GOT3 (cell line): ENCODE data around the gene VPS18.
"Not testable (repeated sequence)": the region's sequence is repeated elsewhere in the genome, so short reads cannot be mapped to it uniquely, and the experiment has no call there.

Experiments
- DNase-seq: peaks from one replicate; lab custom pipeline; 2025; ENCODE audit warnings: mixed read lengths; lab: John Stamatoyannopoulos, UW

The VPS18 gene, protein sequence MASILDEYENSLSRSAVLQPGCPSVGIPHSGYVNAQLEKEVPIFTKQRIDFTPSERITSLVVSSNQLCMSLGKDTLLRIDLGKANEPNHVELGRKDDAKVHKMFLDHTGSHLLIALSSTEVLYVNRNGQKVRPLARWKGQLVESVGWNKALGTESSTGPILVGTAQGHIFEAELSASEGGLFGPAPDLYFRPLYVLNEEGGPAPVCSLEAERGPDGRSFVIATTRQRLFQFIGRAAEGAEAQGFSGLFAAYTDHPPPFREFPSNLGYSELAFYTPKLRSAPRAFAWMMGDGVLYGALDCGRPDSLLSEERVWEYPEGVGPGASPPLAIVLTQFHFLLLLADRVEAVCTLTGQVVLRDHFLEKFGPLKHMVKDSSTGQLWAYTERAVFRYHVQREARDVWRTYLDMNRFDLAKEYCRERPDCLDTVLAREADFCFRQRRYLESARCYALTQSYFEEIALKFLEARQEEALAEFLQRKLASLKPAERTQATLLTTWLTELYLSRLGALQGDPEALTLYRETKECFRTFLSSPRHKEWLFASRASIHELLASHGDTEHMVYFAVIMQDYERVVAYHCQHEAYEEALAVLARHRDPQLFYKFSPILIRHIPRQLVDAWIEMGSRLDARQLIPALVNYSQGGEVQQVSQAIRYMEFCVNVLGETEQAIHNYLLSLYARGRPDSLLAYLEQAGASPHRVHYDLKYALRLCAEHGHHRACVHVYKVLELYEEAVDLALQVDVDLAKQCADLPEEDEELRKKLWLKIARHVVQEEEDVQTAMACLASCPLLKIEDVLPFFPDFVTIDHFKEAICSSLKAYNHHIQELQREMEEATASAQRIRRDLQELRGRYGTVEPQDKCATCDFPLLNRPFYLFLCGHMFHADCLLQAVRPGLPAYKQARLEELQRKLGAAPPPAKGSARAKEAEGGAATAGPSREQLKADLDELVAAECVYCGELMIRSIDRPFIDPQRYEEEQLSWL

GRCh38 chr15:40893733-40894680 lies at the start of gene VPS18:
VPS18 (plus strand) TSS chr15:40894450; CDS start chr15:40894769, 319 bp downstream.
- peak; percentile 92 for DNase-seq

DNA sequence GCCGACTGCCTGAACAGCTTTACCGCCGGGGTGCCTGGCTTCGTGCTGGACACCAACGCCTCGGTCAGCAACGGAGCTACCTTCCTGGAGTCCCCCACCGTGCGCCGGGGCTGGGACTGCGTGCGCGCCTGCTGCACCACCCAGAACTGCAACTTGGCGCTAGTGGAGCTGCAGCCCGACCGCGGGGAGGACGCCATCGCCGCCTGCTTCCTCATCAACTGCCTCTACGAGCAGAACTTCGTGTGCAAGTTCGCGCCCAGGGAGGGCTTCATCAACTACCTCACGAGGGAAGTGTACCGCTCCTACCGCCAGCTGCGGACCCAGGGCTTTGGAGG lies 49.6 kb upstream of the VPS18 start:
- no peak for DNase-seq

DNA sequence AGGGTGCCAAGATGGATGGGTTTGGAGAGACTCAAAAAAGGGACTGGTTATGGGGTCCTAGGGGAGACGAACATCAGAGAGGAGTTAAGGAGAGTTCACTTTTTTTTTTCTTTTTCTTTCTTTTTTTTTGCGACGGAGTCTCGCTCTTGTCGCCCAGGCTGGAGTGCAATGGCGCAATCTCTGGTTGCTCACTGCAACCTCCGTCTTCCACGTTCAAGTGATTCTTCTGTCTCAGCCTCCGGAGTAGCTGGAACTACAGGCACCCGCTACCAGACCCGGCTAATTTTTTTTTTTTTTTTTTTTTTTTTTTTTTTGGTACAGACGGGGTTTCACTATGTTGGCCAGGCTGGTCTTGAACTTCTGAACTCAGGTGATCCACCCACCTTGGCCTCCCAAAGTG lies 49.2 kb upstream of the VPS18 start:
- no peak for DNase-seq

GRCh38 chr15:40845511-40846284 lies 48.6 kb upstream of the VPS18 start:
- no peak for DNase-seq

- no peak for DNase-seq
Observed at GRCh38 chr15:40846841-40847222, 47.4 kb upstream of the VPS18 start.

DNA sequence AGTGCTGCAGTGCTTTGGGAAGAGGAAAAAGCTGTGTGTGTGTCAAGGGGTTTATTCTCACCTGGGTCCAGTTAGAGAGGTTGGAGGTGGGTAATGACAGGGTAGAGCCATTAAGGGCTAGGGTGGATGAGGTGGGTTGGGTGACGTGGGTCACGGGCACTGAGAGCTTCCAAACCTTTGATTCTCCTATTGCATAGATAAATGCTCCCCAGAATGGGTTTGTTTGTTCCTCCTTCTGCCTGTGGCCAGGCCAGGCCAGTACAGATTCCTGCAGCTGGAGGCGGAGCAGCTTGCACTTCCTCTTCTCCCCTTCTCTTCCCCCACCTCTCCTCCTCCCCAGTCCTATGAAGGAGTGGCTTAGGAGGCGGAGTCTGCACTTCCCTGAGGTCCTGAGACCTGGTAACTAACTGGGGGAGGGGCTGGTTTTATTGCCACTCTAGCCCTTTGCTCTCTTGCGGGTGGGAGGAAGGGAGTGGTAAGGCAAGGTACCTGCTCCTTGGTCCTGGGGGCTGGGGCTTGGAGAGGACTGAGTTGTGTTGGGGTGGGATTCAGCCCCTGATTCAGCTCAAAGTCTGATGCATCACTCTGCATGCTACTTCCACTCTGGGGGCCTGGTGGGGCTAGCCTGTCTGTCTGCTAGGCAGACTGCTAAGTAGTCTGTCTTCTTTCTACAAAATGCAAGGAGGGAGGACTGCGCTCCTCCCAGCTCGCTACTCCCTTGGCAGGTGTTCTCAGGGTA lies 46.9 kb upstream of the VPS18 start:
- no peak for DNase-seq

- DNase-seq: no peak
Observed at GRCh38 chr15:40850576-40851112, 43.6 kb upstream of the VPS18 start.

DNA sequence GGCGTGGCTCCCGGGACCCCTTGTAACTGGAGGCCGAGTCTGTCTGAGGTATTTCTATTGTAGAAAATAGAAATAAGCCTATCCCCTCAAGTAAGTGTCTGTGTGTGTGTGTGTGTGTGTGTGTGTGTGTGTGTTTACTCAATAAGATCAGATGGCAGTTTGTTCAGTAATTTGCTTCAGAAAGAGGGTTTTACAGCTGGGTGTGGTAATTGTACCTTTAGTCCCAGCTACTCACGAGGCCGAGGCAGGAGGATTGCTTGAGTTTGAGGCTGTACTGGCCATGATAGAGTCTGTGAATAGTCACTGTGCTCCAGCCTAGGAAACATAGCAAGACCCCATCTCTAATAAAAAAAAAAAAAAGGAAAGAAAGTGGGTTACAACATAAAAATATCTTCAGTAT lies 41.7 kb upstream of the VPS18 start:
- no peak for DNase-seq

- no peak for DNase-seq
Observed at GRCh38 chr15:40853241-40853890, 40.9 kb upstream of the VPS18 start.

GRCh38 chr15:40854161-40854560 lies 40.1 kb upstream of the VPS18 start:
- no peak for DNase-seq

DNA sequence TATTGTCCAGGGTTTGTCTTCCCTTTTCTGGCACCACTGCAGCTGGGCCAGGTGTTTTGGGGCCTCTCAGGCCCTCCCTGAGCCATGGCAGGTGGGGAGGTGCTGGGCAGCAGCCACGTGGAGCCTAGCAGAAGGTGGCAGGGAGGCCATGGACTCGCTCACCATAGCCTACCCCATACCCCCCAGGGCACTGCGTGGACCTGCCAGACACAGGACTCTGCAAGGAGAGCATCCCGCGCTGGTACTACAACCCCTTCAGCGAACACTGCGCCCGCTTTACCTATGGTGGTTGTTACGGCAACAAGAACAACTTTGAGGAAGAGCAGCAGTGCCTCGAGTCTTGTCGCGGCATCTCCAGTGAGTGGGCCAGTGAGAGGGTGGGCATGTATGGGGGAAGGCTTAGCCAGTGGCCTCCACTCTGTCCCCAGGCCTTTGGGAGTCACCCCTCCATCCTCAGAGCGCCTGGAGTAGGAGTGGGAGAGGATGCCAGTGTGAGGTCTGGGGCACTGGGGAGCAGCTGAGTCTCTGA lies 38.5 kb upstream of the VPS18 start:
- DNase-seq: no peak

GRCh38 chr15:40856746-40857145 lies 37.5 kb upstream of the VPS18 start:
- DNase-seq: no peak

GRCh38 chr15:40857601-40858341 lies 36.5 kb upstream of the VPS18 start:
- DNase-seq: peak; percentile 33

DNA sequence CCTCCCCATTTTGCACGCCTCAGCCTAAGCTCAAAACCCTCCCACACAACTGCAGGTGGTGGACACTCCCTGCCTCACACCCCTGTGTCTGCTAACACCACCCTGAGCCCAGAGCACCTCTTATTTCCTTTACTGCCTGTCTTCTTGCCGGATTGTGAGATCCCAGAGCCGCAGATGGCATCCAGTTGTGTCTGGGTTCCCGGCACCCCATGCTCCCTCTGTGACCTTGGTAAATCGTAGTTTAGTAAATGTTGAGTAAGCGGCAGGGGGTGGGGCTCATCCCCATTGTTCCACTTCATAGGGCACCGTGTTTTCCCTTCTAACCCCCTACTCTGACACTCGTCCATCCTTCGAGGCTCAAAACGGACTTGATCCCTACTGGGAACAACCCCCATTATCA lies 35.5 kb upstream of the VPS18 start:
- no peak for DNase-seq

- DNase-seq: peak; percentile 18
Observed at GRCh38 chr15:40859206-40859851, 34.9 kb upstream of the VPS18 start.

DNA sequence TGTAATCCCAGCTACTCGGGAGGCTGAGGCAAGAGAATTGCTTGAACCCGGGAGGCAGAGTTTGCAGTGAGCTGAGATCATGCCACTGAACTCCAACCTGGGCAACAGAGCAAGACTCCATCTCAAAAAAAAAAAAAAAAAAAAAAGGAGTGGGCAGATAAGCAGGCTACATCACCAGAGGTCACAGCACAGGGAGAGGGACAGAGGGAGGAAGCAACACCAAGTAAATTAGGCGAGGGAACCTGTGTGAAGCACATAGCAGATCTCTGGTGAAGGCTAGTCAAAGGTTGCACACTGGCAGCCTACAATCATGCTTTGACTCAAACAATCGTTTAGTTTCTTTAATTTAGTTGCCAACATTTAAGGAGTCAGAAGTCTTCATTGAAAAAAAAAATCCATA lies 33.1 kb upstream of the VPS18 start:
- not testable (repeated sequence) for DNase-seq

GRCh38 chr15:40863660-40864270 lies 30.5 kb upstream of the VPS18 start:
- DNase-seq: no peak

DNA sequence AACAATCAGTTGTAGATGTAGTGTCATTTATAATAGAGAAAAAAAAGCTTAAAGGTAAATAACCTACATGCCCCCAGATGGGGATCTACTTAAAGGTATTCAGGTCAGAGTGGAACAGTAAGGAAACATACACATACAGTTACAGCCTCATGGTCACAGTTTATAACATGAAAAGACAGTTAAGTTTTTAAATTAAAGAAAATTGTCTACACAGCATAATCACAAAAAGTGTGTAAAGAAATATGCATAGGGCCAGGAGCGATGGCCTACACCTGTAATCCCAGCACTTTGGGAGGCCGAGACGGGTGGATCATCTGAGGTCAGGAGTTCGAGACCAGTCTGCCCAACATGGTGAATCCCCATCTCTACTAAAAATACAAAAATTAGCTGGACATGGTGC lies 27.1 kb upstream of the VPS18 start:
- DNase-seq: no peak
